Glutamatergic neuron (in vitro differentiated cells): Measurements from ENCODE around the gene BATF2. TPM values are rescaled to one million over a fixed set of nuclear protein-coding genes. Genes with fewer than 3 reads are reported as not detected.
A peak's percentile ranks its signal among the peaks of the same experiment; 100 is the strongest.

Source experiments
- DNase-seq: peaks from one replicate; pipeline ENCODE4 v3.0.0; 2022
- H3K27ac Mint-ChIP-seq: one replicate; pipeline ENCODE4 v1.8.0; 2020; ENCODE audit warnings: mild to moderate bottlenecking, mixed read lengths, inconsistent platforms; ENCODE audit not compliant: unreplicated experiment
- H3K27me3 Mint-ChIP-seq: one replicate; pipeline ENCODE4 v1.8.0; 2020; ENCODE audit warnings: mild to moderate bottlenecking, moderate library complexity, mixed read lengths, inconsistent platforms; ENCODE audit not compliant: unreplicated experiment
- H3K36me3 Mint-ChIP-seq: one replicate; pipeline ENCODE4 v1.8.0; 2020; ENCODE audit warnings: mild to moderate bottlenecking, mixed read lengths, inconsistent platforms; ENCODE audit not compliant: unreplicated experiment
- H3K4me1 Mint-ChIP-seq: one replicate; pipeline ENCODE4 v1.8.0; 2020; ENCODE audit warnings: mild to moderate bottlenecking, low read depth, mixed read lengths, inconsistent platforms; ENCODE audit not compliant: unreplicated experiment
- H3K4me3 Mint-ChIP-seq: one replicate; pipeline ENCODE4 v1.8.0; 2020; ENCODE audit warnings: mild to moderate bottlenecking, mixed read lengths, inconsistent platforms; ENCODE audit not compliant: unreplicated experiment
- H3K9me3 Mint-ChIP-seq: one replicate; pipeline ENCODE4 v1.8.0; 2020; ENCODE audit warnings: mild to moderate bottlenecking, moderate library complexity, mixed read lengths, inconsistent platforms; ENCODE audit not compliant: unreplicated experiment
- total RNA-seq: library from RNA; stranded (reverse); fragmentation: NEBNext Ultra II Directional; extraction: Animal tissue kit (Norgen Biotek cat#: 25700); gene quantifications from one replicate; pipeline ENCODE4 v1.2.1, GENCODE V29; 2021; ENCODE audit not compliant: unreplicated experiment
- TF ChIP-seq, protein P1 (sequence below): fragments of 200-600 bp; sonication (generic); IDR thresholded peaks from one replicate; pipeline ENCODE4 v1.5.0; 2021; ENCODE audit not compliant: partially characterized antibody, unreplicated experiment

BATF2 gene
- total RNA-seq, 1 donor from 2014 or later: not detected

DNA sequence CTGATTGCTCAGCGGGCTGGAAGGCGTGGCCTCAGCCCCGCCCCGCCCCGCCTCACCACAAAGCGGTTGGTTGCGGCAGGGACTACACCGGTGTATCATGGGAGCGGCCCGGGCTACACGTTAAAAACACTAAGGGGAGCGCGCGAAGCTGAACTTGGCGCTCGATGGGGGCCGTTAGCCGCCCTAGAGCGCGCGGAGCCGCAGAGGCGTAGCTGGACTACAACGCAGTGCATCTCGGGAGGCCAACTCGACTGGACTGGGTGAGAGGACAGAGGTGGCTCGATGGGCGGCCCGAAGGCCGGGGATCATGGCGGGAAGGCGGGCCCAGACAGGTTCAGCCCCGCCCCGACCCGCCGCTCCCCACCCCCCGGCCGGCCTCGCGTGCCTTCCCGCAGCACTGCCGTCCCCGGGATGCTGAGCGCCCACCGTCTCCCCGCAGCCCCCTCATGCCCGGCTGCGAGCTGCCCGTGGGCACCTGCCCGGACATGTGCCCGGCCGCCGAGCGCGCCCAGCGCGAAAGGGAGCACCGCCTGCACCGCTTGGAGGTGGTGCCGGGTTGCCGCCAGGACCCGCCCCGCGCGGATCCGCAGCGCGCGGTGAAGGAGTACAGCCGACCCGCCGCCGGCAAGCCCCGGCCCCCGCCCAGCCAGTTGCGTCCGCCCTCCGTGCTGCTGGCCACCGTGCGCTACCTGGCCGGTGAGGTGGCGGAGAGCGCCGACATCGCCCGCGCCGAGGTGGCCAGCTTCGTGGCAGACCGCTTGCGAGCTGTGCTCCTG, 44.3 kb upstream of the BATF2 start, which contains the start of gene SAC3D1:
SAC3D1 (plus strand) TSS at position 364 of the 776 bp plus-strand sequence; CDS start at position 447, 83 bp downstream.
- Mint-ChIP-seq H3K27me3 (peaks cover 3% of the 10 kb centered on the region), H3K4me3 (peak within 1 kb of the TSS; percentile 90)
- TF ChIP-seq, protein P1, sequence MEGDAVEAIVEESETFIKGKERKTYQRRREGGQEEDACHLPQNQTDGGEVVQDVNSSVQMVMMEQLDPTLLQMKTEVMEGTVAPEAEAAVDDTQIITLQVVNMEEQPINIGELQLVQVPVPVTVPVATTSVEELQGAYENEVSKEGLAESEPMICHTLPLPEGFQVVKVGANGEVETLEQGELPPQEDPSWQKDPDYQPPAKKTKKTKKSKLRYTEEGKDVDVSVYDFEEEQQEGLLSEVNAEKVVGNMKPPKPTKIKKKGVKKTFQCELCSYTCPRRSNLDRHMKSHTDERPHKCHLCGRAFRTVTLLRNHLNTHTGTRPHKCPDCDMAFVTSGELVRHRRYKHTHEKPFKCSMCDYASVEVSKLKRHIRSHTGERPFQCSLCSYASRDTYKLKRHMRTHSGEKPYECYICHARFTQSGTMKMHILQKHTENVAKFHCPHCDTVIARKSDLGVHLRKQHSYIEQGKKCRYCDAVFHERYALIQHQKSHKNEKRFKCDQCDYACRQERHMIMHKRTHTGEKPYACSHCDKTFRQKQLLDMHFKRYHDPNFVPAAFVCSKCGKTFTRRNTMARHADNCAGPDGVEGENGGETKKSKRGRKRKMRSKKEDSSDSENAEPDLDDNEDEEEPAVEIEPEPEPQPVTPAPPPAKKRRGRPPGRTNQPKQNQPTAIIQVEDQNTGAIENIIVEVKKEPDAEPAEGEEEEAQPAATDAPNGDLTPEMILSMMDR: no peak

DNA sequence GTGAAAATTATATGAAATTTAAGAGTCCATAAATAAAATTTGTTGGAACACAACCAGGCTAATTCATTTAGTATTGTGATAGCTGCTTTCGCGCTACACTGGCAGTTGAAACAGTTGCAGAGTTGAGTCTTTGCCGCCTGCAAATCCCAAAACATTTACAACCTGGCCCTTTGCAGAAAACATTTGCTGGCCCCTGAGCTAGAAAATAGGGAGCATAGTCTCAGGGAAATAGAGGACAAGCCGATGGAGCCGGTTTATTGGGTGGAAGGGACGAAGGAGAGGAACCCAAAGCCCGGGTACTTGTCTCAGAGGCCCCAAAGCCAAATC, 43.7 kb upstream of the BATF2 start:
- DNase-seq: no peak
- Mint-ChIP-seq H3K27ac (peak overlapping the region; percentile 90), H3K9me3 (peaks cover 4% of the 10 kb centered on the region), H3K27me3 (peaks cover 3% of the 10 kb centered on the region), H3K36me3 (no peaks in the 10 kb centered on the region), H3K4me3 (peak overlapping the region; percentile 88), H3K4me1 (no peaks in the 10 kb centered on the region)
- TF ChIP-seq, protein P1: no peak

More for the DNA sequence above, 44.3 kb upstream of the BATF2 start, which contains the start of gene SAC3D1:
- no peaks in the 10 kb centered on the region for H3K36me3 Mint-ChIP-seq
- peak; percentile 88 for DNase-seq
- H3K27ac Mint-ChIP-seq: peak within 1 kb of the TSS; percentile 90
- no peaks in the 10 kb centered on the region for H3K4me1 Mint-ChIP-seq
- H3K9me3 Mint-ChIP-seq: peaks cover 4% of the 10 kb centered on the region

DNA sequence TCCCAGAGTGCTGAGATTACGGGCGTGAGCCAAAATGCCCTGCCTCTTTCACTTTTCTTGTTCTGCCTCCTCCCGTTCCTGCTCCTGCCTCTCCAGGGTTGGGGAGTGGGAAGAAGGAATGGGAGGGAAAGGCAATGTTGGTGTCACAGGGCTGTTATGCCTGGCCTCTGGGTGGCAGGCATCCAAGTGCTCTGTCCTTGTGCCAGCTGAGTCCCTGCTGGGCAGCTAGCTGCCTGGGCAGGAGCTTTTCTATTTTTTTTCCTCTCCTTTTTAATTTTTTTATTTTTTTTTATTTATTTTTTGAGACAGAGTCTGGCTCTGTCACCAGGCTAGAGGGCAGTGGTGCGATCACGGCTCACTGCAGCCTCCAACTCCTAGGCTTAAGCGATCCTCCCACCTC, 40.2 kb upstream of the BATF2 start:
- H3K9me3 Mint-ChIP-seq: peaks cover 4% of the 10 kb centered on the region
- H3K36me3 Mint-ChIP-seq: no peaks in the 10 kb centered on the region
- peaks cover 7% of the 10 kb centered on the region for H3K27me3 Mint-ChIP-seq
- no peaks in the 10 kb centered on the region for H3K4me1 Mint-ChIP-seq
- no peak overlapping the region for H3K27ac Mint-ChIP-seq
- no peak for DNase-seq
- H3K4me3 Mint-ChIP-seq: no peak overlapping the region
- TF ChIP-seq, protein P1: no peak

DNA sequence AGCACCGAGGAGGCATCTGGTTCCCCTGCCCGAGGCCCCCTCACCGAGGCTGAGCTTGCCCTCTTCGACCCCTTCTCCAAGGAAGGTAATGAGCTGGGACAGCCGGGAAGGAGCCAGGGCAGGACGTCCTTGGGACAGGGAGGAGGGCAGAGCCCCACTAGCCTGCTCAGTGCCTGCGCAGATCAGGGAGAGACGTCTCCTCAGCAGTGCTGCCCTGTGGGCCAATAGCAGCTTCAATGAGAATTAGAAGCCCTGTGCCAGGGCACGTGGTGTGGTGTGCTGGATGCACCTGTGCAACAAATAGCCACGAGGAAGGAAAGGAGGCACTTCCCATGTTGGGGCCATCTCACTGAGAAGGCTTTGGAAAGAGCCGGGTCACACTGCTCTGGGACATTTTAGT, 38.8 kb upstream of the BATF2 start:
- Mint-ChIP-seq H3K36me3 (no peaks in the 10 kb centered on the region), H3K27ac (no peak overlapping the region), H3K4me1 (no peaks in the 10 kb centered on the region)

DNA sequence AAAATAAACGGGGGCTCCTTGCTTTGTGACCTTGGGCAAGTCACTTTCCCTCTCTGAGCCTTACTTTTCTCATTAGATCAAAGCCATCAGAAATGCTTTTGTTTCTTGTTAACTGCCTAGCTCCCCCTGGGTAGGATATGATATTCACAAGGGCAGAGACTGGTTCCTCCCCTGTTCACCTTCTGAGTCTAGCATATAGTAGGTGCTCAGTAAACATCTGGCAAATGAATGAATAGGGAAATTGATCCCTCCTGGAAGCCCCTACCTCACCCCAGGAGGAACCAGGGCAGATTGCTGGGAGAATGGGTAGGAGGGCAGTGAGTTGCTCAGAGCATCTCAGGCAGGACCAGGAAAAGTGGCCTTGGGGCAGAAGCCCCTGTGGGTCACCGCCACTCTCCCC, 37.7 kb upstream of the BATF2 start:
- Mint-ChIP-seq H3K4me1 (no peaks in the 10 kb centered on the region), H3K27me3 (peaks cover 5% of the 10 kb centered on the region), H3K9me3 (no peaks in the 10 kb centered on the region), H3K27ac (no peak overlapping the region), H3K4me3 (no peak overlapping the region), H3K36me3 (no peaks in the 10 kb centered on the region)
- TF ChIP-seq, protein P1: no peak
- DNase-seq: no peak

More for the DNA sequence above, 38.8 kb upstream of the BATF2 start:
- Mint-ChIP-seq H3K4me3 (no peak overlapping the region), H3K9me3 (peaks cover 2% of the 10 kb centered on the region), H3K27me3 (peaks cover 5% of the 10 kb centered on the region)
- TF ChIP-seq, protein P1: no peak
- no peak for DNase-seq
